Caco-2 (cell line): ENCODE results near the gene PYCARD. TPM values are rescaled to one million over a fixed set of nuclear protein-coding genes. Genes with fewer than 3 reads are reported as not detected.
A peak's percentile ranks its signal among the peaks of the same experiment; 100 is the strongest.
"Not testable (repeated sequence)": the region's sequence is repeated elsewhere in the genome, so short reads cannot be mapped to it uniquely, and the experiment has no call there.

ENCODE experiments used
- BruUV-seq: library from RNA; stranded (reverse); fragments of 400-500 nt; replicated peaks from 2 replicates; lab custom pipeline; 2021; lab: Mats Ljungman, UMichigan
- CTCF ChIA-PET: fragments of 300-600 bp; sonication (Branson Sonifier 250); formaldehyde crosslinking; loops from one replicate; lab custom pipeline; 2022; ENCODE audit warnings: antibody characterized with exemption; lab: Charles Lee
- POLR2A ChIA-PET: fragments of 300-600 bp; sonication (Branson Sonifier 250); formaldehyde crosslinking; loops from one replicate; lab custom pipeline; 2022; ENCODE audit warnings: antibody characterized with exemption; lab: Charles Lee
- DNase-seq, 2 experiments: peaks; one replicate each; pipeline versions ENCODE4 v3.0.0 to v3.0.0-alpha.2; 2020 to 2022
- H3K27me3 ChIP-seq: replicated peaks from 2 replicates; pipeline ENCODE4 v1.6.0; 2011; ENCODE audit warnings: low read length; ENCODE audit not compliant: control insufficient read depth, insufficient read depth
- H3K36me3 ChIP-seq: 2 replicates; pipeline ENCODE4 v1.5.1; 2011; ENCODE audit warnings: low read length; ENCODE audit not compliant: control insufficient read depth, insufficient read depth
- H3K4me1 ChIP-seq: fragments of 250-450 bp; sonication (Bioruptor Pico); 2 replicates; pipeline ENCODE4 v1.5.1; 2020; ENCODE audit warnings: mild to moderate bottlenecking
- H3K4me3 ChIP-seq: 2 replicates; pipeline ENCODE4 v1.5.1; 2011; ENCODE audit warnings: low read depth, mild to moderate bottlenecking, control low read depth, low read length
- H3K9me3 ChIP-seq: fragments of 250-450 bp; sonication (Bioruptor Pico); 2 replicates; pipeline ENCODE4 v1.5.1; 2020; ENCODE audit warnings: mild to moderate bottlenecking, moderate library complexity
- H3K27ac Mint-ChIP-seq: one replicate; pipeline ENCODE4 v1.8.0; 2022; ENCODE audit warnings: mixed read lengths; ENCODE audit not compliant: unreplicated experiment
- H3K27me3 Mint-ChIP-seq: one replicate; pipeline ENCODE4 v1.8.0; 2022; ENCODE audit warnings: mixed read lengths; ENCODE audit not compliant: insufficient read depth, unreplicated experiment
- H3K36me3 Mint-ChIP-seq: one replicate; pipeline ENCODE4 v1.8.0; 2022; ENCODE audit warnings: mild to moderate bottlenecking, mixed read lengths; ENCODE audit not compliant: insufficient read depth, unreplicated experiment
- H3K4me1 Mint-ChIP-seq: one replicate; pipeline ENCODE4 v1.8.0; 2022; ENCODE audit warnings: low read depth, mixed read lengths; ENCODE audit not compliant: unreplicated experiment
- H3K4me3 Mint-ChIP-seq: one replicate; pipeline ENCODE4 v1.8.0; 2022; ENCODE audit warnings: mild to moderate bottlenecking, moderate library complexity, mixed read lengths; ENCODE audit not compliant: unreplicated experiment
- H3K9me3 Mint-ChIP-seq: one replicate; pipeline ENCODE4 v1.8.0; 2022; ENCODE audit warnings: mixed read lengths; ENCODE audit not compliant: unreplicated experiment
- intact Hi-C: fragments of 100-400 bp; cut with micrococcal nuclease; formaldehyde crosslinking; loops from one replicate; pipeline ENCODE4 v1.10.0; 2022; ENCODE audit not compliant: unreplicated experiment
- total RNA-seq: library from RNA; stranded (reverse); gene quantifications from 2 replicates; pipeline ENCODE4 v1.2.3, GENCODE V29; 2022
- TF ChIP-seq, protein P1 (sequence below), 2 experiments: fragments of 200-600 bp in 1 of 2; IDR thresholded peaks; 1 replicate in 1 of 2; 2 replicates in 1 of 2; pipeline versions ENCODE4 v1.5.1 to v1.8.0; 2011 to 2022; ENCODE audit warnings: antibody characterized with exemption in 1 of 2, control low read depth in 1 of 2, inconsistent platforms in 1 of 2, low read depth in 1 of 2, low read length in 1 of 2, mild to moderate bottlenecking in 1 of 2, moderate library complexity in 1 of 2; ENCODE audit not compliant: insufficient read depth in 1 of 2, severe bottlenecking in 1 of 2, unreplicated experiment in 1 of 2

PYCARD gene
- total RNA-seq, 1 experiment from 2014 or later = 0.84 TPM

DNA sequence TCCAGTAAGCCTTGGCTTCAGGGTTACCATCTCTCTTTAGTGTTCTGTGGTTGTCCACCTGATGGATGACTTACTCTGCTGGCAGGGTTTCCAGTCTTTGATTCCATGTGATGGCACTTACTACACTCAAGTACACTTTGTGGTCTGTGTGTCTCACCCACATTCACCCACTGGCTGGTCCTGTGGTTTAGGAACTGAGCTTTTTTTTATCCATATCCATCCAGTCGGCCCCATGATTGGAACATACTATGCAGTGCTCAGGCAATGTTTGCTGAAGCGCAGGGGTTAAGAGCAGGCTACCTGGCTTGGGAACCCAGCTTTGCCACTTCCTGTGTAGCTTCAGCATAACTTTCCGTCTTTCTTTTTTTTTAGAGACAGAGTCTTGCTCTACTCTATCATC lies 25.4 kb downstream of the PYCARD start:
- H3K36me3 Mint-ChIP-seq = peaks cover 31% of the 10 kb centered on the region
- H3K27ac Mint-ChIP-seq = no peak overlapping the region
- Histone ChIP-seq H3K9me3 (no peaks in the 10 kb centered on the region), H3K27me3 (no peaks in the 10 kb centered on the region), H3K36me3 (no peaks in the 10 kb centered on the region), H3K4me1 (no peaks in the 10 kb centered on the region), H3K4me3 (no peak overlapping the region)
- POLR2A ChIA-PET = no interaction called here
- no peak overlapping the region for H3K4me3 Mint-ChIP-seq
- intact Hi-C loops = no loop called here
- CTCF ChIA-PET = no interaction called here
- BruUV-seq = no TSS peak
- H3K27me3 Mint-ChIP-seq = no peaks in the 10 kb centered on the region
- H3K9me3 Mint-ChIP-seq = no peaks in the 10 kb centered on the region
- H3K4me1 Mint-ChIP-seq = no peaks in the 10 kb centered on the region
- TF ChIP-seq, protein P1, sequence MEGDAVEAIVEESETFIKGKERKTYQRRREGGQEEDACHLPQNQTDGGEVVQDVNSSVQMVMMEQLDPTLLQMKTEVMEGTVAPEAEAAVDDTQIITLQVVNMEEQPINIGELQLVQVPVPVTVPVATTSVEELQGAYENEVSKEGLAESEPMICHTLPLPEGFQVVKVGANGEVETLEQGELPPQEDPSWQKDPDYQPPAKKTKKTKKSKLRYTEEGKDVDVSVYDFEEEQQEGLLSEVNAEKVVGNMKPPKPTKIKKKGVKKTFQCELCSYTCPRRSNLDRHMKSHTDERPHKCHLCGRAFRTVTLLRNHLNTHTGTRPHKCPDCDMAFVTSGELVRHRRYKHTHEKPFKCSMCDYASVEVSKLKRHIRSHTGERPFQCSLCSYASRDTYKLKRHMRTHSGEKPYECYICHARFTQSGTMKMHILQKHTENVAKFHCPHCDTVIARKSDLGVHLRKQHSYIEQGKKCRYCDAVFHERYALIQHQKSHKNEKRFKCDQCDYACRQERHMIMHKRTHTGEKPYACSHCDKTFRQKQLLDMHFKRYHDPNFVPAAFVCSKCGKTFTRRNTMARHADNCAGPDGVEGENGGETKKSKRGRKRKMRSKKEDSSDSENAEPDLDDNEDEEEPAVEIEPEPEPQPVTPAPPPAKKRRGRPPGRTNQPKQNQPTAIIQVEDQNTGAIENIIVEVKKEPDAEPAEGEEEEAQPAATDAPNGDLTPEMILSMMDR (IDR thresholded peaks at IDR 0.05; ENCODE audit: insufficient read depth in 1 of 2, low read depth in 1 of 2, low read length in 1 of 2, severe bottlenecking in 1 of 2, unreplicated experiment in 1 of 2) = no peak
- DNase-seq = no peak

DNA sequence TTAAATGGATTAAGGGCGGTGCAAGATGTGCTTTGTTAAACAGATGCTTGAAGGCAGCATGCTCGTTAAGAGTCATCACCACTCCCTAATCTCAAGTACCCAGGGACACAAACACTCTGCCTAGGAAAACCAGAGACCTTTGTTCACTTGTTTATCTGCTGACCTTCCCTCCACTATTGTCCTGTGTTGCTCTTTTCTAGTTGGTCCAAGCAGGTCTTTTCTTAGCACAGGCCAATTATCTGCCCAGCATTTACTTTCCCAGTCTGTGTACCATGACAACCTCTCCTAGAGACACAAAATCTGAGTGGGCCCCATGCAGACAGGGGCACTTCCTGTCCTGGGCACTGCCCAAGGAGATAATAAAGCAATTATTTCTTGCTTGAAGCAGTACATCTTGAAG lies 32.5 kb downstream of the PYCARD start:
- POLR2A ChIA-PET = not testable (repeated sequence)

DNA sequence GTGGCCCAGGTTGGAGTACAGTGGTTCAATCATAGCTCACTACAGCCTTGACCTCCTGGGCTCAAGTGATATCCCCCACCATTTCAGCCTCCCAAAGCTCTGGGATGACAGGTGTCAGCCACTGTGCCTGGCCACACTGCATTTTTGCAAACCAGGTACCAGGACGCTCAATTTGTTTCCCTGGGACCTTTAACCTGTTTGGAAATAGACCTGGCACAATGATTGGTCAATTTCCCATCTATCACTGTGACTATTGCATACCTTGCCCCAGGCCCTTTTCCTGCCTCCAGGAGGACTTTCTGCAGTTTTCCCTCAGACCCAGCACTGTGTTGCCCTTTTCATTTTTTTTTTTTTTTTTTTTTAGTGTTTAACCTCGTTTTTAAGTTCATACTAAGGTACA lies 33.7 kb downstream of the PYCARD start:
- Mint-ChIP-seq H3K4me1 (peaks cover 15% of the 10 kb centered on the region), H3K4me3 (no peak overlapping the region), H3K9me3 (no peaks in the 10 kb centered on the region), H3K27me3 (no peaks in the 10 kb centered on the region), H3K27ac (no peak overlapping the region), H3K36me3 (no peaks in the 10 kb centered on the region)
- TF ChIP-seq, protein P1 (IDR thresholded peaks at IDR 0.05; ENCODE audit: insufficient read depth in 1 of 2, low read depth in 1 of 2, low read length in 1 of 2, severe bottlenecking in 1 of 2, unreplicated experiment in 1 of 2) = no peak
- CTCF ChIA-PET = interaction anchor here (0.7 kb wide), 1 partner anchor 774 kb away, joined by 4 read pairs; the partner anchor contains the start of gene ZNF48
- POLR2A ChIA-PET = interaction anchor here (0.6 kb wide), 1 partner anchor 11 kb away, joined by 3 read pairs; the partner anchor contains the start of gene FUS
- H3K36me3 ChIP-seq = no peaks in the 10 kb centered on the region
- no TSS peak for BruUV-seq
- H3K4me1 ChIP-seq = 0 out of 2 replicates have a peak, but pooled peaks cover 3% of the 10 kb centered on the region
- intact Hi-C loops = no loop called here
- H3K27me3 ChIP-seq = no peaks in the 10 kb centered on the region
- DNase-seq = peak; percentile 70 to 71
- H3K4me3 ChIP-seq = no peak overlapping the region
- H3K9me3 ChIP-seq = no peaks in the 10 kb centered on the region

More for the DNA sequence above, 32.5 kb downstream of the PYCARD start:
- intact Hi-C loops, H3K9me3 Mint-ChIP-seq, H3K4me3 Mint-ChIP-seq, CTCF ChIA-PET, DNase-seq, H3K27me3 Mint-ChIP-seq, H3K4me3 ChIP-seq, BruUV-seq, H3K4me1 ChIP-seq, H3K36me3 Mint-ChIP-seq, H3K36me3 ChIP-seq, H3K9me3 ChIP-seq, H3K27me3 ChIP-seq: not testable (repeated sequence)
- H3K27ac Mint-ChIP-seq = peak overlapping the region; percentile 36
- peaks cover 15% of the 10 kb centered on the region for H3K4me1 Mint-ChIP-seq
